Measurements from ENCODE around the gene OR5B17.

GRCh38 chr11:58395581-58395980 lies 36.7 kb upstream of the OR5B17 start:
- TF ChIP-seq, protein P1, sequence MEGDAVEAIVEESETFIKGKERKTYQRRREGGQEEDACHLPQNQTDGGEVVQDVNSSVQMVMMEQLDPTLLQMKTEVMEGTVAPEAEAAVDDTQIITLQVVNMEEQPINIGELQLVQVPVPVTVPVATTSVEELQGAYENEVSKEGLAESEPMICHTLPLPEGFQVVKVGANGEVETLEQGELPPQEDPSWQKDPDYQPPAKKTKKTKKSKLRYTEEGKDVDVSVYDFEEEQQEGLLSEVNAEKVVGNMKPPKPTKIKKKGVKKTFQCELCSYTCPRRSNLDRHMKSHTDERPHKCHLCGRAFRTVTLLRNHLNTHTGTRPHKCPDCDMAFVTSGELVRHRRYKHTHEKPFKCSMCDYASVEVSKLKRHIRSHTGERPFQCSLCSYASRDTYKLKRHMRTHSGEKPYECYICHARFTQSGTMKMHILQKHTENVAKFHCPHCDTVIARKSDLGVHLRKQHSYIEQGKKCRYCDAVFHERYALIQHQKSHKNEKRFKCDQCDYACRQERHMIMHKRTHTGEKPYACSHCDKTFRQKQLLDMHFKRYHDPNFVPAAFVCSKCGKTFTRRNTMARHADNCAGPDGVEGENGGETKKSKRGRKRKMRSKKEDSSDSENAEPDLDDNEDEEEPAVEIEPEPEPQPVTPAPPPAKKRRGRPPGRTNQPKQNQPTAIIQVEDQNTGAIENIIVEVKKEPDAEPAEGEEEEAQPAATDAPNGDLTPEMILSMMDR (conservative IDR thresholded peaks at IDR 0.05 in 1 of 2, IDR thresholded peaks at IDR 0.05 in 1 of 2; ENCODE audit: extremely low read depth in 1 of 2, insufficient read depth in 1 of 2, low read depth in 1 of 2, low read length in 2 of 2), result no peak
- TF ChIP-seq EZH2 (IDR thresholded peaks at IDR 0.05; ENCODE audit: borderline replicate concordance, low read length), result no peak

Data from mammary epithelial cell (primary cell).